ENCODE data around the gene AGPAT4.

The AGPAT4 gene

GRCh38 chr6:161215876-161216615 is 57.8 kb downstream of the AGPAT4 start:
- H3K4me3 ChIP-seq (replicated peaks in 1 of 2; ENCODE audit: low read depth in 2 of 2, low read length in 2 of 2), result no peak overlapping the region
- no peak for TF ChIP-seq CTCF (IDR thresholded peaks at IDR 0.05; ENCODE audit: low read depth, low read length)
- DNase-seq (ENCODE audit: low read depth in 2 of 2), result peak in 1 of 2 donors; percentile 54

- DNase-seq (ENCODE audit: low read depth in 2 of 2), result peak; percentile 92 to 97
- TF ChIP-seq CTCF (IDR thresholded peaks at IDR 0.05; ENCODE audit: low read depth, low read length), result no peak
- no peak overlapping the region for H3K4me3 ChIP-seq (replicated peaks in 1 of 2; ENCODE audit: low read depth in 2 of 2, low read length in 2 of 2)
Measured at GRCh38 chr6:161215193-161215592, 58.7 kb downstream of the AGPAT4 start.

GRCh38 chr6:161214722-161215121 is 59.1 kb downstream of the AGPAT4 start:
- H3K4me3 ChIP-seq (replicated peaks in 1 of 2; ENCODE audit: low read depth in 2 of 2, low read length in 2 of 2), result no peak overlapping the region
- TF ChIP-seq CTCF (IDR thresholded peaks at IDR 0.05; ENCODE audit: low read depth, low read length), result no peak
- no peak for DNase-seq (ENCODE audit: low read depth in 2 of 2)

DNA sequence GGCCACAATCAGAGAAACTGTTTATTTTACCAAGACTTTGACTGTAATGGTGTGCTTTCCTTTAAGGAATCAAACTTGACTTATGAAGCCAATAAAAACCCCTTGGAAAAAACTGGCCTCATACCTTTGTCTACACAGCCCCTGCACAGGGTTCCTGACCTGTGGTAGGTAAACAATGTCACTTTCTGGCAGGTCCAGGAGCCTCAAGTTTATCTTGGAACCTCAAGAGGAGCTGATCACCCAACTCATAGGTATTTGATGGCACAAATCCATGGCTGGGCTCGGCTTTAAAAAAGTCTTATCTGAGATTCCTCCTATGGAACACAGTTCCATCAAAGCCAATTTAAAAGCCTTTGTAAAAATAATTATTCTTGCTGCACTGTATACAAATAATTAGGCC is 61.0 kb downstream of the AGPAT4 start:
- TF ChIP-seq CTCF (IDR thresholded peaks at IDR 0.05; ENCODE audit: low read depth, low read length), result no peak
- no peak overlapping the region for H3K4me3 ChIP-seq (replicated peaks in 1 of 2; ENCODE audit: low read depth in 2 of 2, low read length in 2 of 2)
- DNase-seq (ENCODE audit: low read depth in 2 of 2), result no peak

- H3K4me3 ChIP-seq (replicated peaks in 1 of 2; ENCODE audit: low read depth in 2 of 2, low read length in 2 of 2), result no peak overlapping the region
- DNase-seq (ENCODE audit: low read depth in 2 of 2), result no peak
- TF ChIP-seq CTCF (IDR thresholded peaks at IDR 0.05; ENCODE audit: low read depth, low read length), result no peak
Measured at GRCh38 chr6:161211380-161212035, 62.4 kb downstream of the AGPAT4 start.

- H3K4me3 ChIP-seq (replicated peaks in 1 of 2; ENCODE audit: low read depth in 2 of 2, low read length in 2 of 2), result no peak overlapping the region
- TF ChIP-seq CTCF (IDR thresholded peaks at IDR 0.05; ENCODE audit: low read depth, low read length), result no peak
- no peak for DNase-seq (ENCODE audit: low read depth in 2 of 2)
Measured at GRCh38 chr6:161210857-161211256, 63.0 kb downstream of the AGPAT4 start.
